Measurements from ENCODE around the gene PRKCA. TPM values are rescaled to one million over a fixed set of nuclear protein-coding genes. Genes with fewer than 3 reads are reported as not detected.
"Not testable (repeated sequence)": the region's sequence is repeated elsewhere in the genome, so short reads cannot be mapped to it uniquely, and the experiment has no call there.

PRKCA gene
- 5.4 TPM for total RNA-seq
- long read RNA-seq, partial matches to known transcripts = 0 of 5 reads
- long read RNA-seq, other reads (novel, unspliced or antisense) = 5 of 5 reads

DNA sequence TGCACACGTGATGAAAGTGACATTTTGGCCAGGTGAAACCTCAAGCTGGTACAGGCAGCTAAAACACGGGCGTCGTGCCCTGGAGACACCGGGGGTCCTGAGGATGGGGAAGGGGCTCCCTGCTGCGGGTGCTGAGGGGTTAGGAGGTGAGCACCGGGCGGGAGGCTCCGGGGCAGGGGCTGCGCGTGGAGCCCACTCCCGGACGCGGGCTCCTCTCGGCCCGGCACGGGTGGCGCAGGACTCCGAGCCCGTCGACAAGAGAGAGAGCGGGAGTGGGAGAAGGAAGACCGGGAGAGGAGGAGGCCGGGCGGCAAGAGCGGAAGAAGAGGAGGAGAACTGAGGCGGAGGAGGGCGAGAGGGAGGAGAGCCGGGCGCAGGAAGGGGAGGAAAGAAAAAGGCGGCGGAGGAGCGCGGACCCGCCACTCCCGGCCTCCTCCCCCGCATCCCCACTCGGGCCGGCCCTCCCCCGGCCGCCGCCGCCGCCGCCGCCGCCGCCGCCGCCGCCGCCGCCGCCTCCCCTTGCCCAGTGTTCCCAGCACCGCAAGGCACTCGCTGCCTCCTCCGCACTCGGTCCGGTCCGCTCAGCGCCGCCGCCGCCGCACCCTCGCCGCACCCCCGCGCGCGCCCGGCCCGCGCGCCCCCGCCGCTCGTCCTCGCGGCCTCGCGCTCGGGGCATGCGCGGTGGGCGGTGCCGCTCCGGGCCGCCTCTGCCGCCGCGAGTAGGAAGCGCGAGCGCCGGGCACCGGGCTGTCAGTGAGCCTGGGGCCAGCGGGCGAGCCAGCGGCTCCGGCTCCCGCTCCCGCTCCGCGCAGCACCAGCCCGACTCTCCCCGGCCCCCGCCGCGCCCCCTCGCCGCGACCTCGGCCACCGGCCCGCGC is at the start of gene PRKCA:
TSS of gene PRKCA (plus strand) at position 750 of the 878 bp plus-strand sequence.
- peak; percentile 88 for DNase-seq
- intact Hi-C loops (cut with DNase I) = no loop called here
- ATAC-seq (ENCODE audit: poor library complexity) = peak; percentile 88

DNA sequence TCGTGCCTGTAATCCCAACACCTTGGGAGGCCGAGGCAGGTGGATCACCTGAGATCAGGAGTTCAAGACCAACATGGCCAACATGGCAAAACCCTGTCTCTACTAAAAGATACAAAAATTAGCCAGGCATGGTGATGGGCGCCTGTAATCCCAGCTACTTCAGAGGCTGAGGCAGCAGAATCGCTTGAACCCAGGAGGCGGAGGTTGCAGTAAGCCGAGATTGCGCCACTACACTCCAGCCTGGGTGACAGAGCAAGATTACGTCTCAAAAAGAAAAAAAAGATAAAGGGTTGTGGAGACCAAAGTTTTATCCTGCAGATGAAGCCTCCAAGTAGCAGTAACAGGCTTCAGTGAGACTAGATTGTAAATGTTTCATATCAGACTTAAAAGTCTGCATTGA is 49.0 kb upstream of the PRKCA start:
- DNase-seq; intact Hi-C loops (cut with DNase I); ATAC-seq (ENCODE audit: poor library complexity): not testable (repeated sequence)

DNA sequence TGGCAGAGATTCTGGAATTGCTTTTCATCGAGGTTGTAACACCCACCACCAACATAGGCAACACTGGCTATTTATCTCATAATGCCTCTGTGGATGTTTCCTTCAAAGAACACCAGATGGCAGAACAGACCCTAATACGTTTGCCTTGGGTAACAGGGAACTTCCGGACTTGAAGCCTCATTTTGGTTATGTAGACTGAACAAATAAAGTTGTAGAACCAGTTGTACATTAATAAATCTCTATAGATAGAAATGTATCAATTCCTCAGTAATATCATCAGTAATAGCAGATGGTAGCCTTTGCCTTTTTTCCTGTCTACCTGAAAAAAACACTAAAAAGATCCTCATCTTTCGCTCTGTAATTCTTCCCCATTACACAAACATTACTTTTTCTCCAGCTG is 47.3 kb upstream of the PRKCA start:
- no peak for DNase-seq

GRCh38 chr17:66255527-66255971 is 46.9 kb upstream of the PRKCA start:
- intact Hi-C loops (cut with DNase I) = loop anchor here (2.0 to 5.0 kb wide), 3 partner anchors 312 to 419 kb away; no protein-coding TSS in a partner anchor

More for the DNA sequence above, 47.3 kb upstream of the PRKCA start:
- peak; percentile 89 for ATAC-seq (ENCODE audit: poor library complexity)
- intact Hi-C loops (cut with DNase I) = loop anchor here (2.0 to 5.0 kb wide), 3 partner anchors 312 to 420 kb away; no protein-coding TSS in a partner anchor

GRCh38 chr17:66260275-66260674 is 42.1 kb upstream of the PRKCA start:
- ATAC-seq (ENCODE audit: poor library complexity) (no peak), DNase-seq (no peak)
- intact Hi-C loops (cut with DNase I) = no loop called here

More at GRCh38 chr17:66255527-66255971, 46.9 kb upstream of the PRKCA start:
- ATAC-seq (ENCODE audit: poor library complexity) (no peak), DNase-seq (no peak)

- ATAC-seq (ENCODE audit: poor library complexity) (no peak), DNase-seq (no peak)
- intact Hi-C loops (cut with DNase I) = no loop called here
Observed at GRCh38 chr17:66260688-66261087, 41.7 kb upstream of the PRKCA start.

DNA sequence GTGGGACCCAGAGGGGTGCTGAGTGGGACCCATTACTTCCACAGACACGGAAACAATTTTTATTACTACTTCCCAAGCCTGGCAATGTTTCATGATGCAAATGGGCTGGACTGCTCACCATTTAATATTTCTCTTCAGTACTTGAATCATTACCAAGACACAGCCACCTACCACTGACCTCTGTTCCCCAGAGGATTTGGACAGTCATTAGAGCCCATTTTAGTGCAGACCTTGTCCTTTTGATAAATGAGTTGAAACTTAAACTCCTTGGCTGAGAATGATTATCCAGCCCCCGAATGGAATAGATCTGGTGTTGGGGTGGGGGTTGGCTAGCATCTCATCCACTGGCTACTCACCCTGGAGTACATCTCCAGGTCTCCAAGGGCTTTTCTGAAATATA is 39.6 kb upstream of the PRKCA start:
- intact Hi-C loops (cut with DNase I) = no loop called here
- DNase-seq (no peak), ATAC-seq (ENCODE audit: poor library complexity) (no peak)

DNA sequence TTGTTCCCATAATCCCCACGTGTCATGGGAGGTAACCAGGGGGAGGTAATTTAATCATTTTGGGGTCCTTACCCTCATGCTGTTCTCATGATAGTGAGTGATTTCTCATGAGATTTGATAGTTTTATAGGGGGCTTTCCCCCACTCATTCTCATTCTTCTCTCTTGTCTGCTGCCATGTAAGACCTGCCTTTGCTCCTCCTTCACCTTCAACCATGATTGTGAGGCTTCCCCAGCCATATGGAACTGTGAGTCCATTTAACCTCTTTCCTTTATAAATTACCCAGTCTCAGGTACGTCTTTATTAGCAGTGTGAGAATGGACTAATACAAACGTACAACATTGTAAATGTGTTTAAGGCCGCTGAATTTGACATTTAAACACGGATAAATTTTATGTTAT is 37.7 kb upstream of the PRKCA start:
- ATAC-seq (ENCODE audit: poor library complexity) (no peak), DNase-seq (no peak)
- intact Hi-C loops (cut with DNase I) = no loop called here

DNA sequence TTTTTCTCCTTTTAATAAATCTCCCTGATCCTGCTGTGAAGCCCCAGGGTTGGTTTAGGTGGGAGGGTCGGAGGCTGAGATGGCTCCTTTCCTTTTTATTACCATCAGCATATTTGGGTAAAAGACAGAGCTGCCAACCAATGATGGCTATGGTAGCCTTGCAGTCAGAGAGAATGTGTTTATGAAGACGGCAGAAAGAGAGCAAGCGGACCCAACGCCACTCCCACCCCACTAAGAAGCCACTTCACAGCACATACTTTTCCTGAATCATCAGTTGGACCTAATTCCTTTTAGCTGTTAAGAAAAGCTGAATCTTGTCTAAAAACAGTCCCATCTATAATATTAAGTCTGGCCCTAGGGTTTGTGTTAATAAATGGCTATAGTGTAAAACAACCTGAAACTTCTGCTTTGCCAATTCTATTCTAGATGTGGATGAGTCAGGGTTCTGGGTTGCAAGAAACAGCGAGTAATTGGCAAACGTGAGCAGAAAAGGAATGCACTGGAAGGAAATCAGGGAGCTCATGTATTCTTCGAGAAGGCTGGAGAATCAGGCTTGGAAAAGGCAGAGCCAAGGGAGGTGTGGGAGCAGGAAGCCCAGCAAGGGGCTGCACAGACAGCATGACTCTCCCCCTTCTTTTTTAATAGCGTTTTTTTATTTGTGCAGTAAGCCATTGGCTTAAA is 34.0 kb upstream of the PRKCA start:
- intact Hi-C loops (cut with DNase I) = no loop called here
- no peak for ATAC-seq (ENCODE audit: poor library complexity)
- DNase-seq = no peak

DNA sequence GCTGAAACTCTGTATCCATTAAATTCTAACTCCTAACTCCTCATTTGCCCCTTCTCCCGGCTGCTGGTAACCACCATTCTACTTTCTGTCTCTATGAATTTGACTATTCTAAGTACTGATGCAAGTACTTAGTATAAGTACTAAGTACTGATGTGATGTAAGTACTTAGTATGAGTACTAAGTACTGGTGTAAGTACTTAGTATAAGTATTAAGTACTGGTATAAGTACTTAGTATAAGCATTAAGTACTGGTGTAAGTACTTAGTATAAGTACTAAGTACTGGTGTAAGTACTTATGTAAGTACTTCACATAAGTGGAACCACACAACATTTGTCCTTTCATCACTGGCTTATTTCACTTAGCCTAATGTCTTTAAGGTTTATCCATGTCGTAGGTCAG is 32.3 kb upstream of the PRKCA start:
- ATAC-seq (ENCODE audit: poor library complexity) = no peak
- intact Hi-C loops (cut with DNase I) = no loop called here
- no peak for DNase-seq

DNA sequence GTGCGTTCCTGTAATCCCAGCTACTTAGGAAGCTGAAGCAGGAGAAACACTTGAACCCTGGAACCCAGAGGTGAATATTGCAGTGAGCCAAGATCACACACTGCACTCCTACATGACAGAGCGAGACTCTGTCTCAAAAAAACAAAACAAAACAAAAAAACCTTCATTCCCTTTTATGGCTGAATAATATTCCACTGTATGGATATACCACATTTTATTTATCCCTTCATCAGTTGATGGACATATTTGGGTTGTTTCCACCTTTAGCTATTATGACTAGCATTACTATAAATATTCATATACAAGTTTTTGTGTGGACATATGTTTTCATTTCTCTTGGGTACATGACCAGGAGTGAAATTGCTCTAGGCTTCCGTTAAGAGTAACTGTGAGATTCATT is 30.9 kb upstream of the PRKCA start:
- no peak for ATAC-seq (ENCODE audit: poor library complexity)
- intact Hi-C loops (cut with DNase I) = no loop called here

GRCh38 chr17:66272811-66273585 is 29.4 kb upstream of the PRKCA start:
- DNase-seq (no peak), ATAC-seq (ENCODE audit: poor library complexity) (peak; percentile 29)
- intact Hi-C loops (cut with DNase I) = no loop called here

More for the DNA sequence above, 30.9 kb upstream of the PRKCA start:
- DNase-seq = no peak

- ATAC-seq (ENCODE audit: poor library complexity) (no peak), DNase-seq (no peak)
- intact Hi-C loops (cut with DNase I) = no loop called here
Observed at GRCh38 chr17:66273586-66273848, 28.9 kb upstream of the PRKCA start.

GRCh38 chr17:66275651-66276050 is 26.8 kb upstream of the PRKCA start:
- ATAC-seq (ENCODE audit: poor library complexity) (no peak), DNase-seq (no peak)

DNA sequence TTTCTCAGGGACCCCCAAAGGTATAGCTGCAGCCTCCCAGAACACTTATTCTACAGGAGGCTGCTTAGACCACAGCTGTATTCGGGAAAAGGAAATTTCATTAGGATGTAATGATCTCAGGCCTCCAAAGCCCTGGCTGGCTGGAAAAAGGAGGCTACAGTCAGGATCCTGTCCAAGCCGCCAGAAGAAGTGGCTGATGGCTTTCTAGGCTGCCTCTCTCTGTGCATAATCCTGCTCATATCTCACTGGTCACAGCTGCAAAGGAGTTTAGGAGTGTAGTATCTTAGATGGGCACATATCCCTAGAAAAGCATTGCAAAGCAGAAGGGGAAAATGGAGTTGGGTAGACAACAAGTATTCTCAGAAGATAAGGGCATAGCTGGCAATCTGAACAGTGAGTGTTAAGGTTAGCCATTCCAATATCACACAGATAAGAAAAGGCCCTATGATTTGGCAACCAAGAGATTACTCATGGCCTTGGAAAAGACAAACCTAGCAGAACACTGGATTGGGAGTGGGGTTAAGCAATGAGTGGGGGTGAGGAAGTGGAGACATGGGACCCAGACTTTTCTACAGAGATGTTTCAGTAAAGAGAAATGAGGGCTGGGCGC is 26.0 kb upstream of the PRKCA start:
- ATAC-seq (ENCODE audit: poor library complexity) (no peak), DNase-seq (no peak)
- intact Hi-C loops (cut with DNase I) = no loop called here

More at GRCh38 chr17:66275651-66276050, 26.8 kb upstream of the PRKCA start:
- intact Hi-C loops (cut with DNase I) = no loop called here

- intact Hi-C loops (cut with DNase I) = no loop called here
- ATAC-seq (ENCODE audit: poor library complexity) (no peak), DNase-seq (no peak)
Observed at GRCh38 chr17:66277191-66277590, 25.2 kb upstream of the PRKCA start.

DNA sequence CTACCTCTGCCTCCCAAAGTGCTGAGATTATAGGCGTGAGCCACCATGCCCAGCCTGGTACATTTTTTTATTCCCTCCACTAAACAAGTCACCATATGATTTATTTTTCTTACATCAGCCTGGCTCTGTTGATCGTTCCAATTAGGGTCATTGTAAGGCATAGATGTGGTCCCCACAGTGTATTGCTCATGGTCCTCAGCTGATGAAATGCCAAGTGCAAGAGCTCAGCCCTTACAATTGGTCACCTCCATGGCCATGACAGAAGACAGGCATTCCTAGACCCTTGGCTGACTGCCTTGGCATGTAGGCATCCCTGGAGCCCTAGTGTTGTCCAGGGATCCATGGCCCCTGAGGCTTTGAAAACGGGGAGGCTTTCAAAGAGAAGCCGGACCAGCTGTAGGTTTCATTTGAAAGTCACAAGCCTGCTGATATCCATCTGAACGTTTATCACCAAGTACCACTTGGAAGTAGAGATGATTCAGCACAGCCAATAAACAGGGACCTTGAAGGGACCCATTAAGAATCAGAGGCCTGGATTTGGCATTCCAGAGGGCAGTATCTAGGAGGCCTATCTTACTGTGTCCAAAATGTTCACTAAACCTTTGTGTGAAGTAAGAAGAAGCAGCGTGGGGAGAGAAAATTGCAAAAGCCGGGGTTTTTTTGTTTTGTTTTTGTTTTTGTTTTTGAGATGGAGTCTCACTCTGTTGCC is 20.6 kb upstream of the PRKCA start:
- intact Hi-C loops (cut with DNase I) = no loop called here
- DNase-seq (no peak), ATAC-seq (ENCODE audit: poor library complexity) (no peak)

DNA sequence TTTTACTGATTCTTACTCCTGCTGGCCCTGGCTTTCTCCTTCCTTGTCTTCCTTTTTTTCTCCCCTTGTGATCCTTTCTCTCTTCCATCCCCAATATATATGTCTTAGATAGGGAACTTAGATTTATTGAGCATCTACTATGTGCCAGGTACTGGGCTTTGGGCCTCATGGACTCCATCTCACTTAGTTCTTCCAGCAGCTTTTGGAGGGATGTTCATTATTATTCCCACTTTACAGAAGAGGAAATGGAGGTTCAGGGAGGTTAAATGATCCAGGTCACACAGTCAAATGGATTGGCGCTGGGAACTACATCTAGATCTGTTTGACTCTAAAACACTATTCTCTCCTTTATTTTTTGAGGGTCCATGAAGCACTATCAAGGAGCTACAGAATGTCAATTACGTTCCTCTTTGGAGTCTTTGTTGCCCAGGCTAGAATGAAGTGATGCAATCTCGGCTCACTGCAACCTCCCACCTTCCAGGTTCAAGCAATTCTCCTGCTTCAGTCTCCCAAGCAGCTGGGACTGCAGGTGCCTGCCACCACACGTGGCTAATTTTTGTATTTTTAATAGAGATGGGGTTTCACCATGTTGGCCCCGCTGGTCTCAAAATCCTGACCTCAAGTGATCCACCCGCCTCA is 19.0 kb upstream of the PRKCA start:
- ATAC-seq (ENCODE audit: poor library complexity) (no peak), DNase-seq (no peak)
- intact Hi-C loops (cut with DNase I) = no loop called here
